SKM-1 (cell line): Measurements from ENCODE around the gene RINL.
"Not testable (repeated sequence)": the region's sequence is repeated elsewhere in the genome, so short reads cannot be mapped to it uniquely, and the experiment has no call there.

ENCODE experiments used
- DNase-seq: peaks from one replicate; lab custom pipeline; 2025; ENCODE audit not compliant: unreplicated experiment; lab: John Stamatoyannopoulos, UW

RINL gene

GRCh38 chr19:38904581-38905539, 26.8 kb upstream of the RINL start:
- DNase-seq: no peak

GRCh38 chr19:38901683-38902082, 23.6 kb upstream of the RINL start:
- DNase-seq: no peak

- no peak for DNase-seq
Observed at GRCh38 chr19:38900743-38901190, 22.7 kb upstream of the RINL start.

DNA sequence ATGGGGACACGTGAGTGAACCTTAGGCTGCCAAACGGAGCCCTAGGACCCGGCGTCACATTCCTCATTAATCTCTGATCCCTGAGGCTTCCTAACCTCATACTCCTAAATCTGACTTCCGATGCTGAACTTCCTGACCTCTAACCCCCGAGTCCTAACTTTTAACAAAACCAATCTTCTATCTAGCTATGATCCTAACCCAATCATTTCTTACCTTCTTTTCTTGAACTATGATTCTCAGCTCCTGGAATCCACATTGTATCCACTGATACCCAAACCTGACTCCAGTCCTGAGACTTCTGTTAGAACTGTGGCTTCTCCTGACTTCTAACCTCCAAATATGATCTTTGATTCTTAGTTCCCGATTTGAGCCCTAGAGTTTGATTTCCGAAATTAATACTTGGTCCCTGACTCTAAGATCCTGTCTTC, 22.1 kb upstream of the RINL start:
- no peak for DNase-seq

DNA sequence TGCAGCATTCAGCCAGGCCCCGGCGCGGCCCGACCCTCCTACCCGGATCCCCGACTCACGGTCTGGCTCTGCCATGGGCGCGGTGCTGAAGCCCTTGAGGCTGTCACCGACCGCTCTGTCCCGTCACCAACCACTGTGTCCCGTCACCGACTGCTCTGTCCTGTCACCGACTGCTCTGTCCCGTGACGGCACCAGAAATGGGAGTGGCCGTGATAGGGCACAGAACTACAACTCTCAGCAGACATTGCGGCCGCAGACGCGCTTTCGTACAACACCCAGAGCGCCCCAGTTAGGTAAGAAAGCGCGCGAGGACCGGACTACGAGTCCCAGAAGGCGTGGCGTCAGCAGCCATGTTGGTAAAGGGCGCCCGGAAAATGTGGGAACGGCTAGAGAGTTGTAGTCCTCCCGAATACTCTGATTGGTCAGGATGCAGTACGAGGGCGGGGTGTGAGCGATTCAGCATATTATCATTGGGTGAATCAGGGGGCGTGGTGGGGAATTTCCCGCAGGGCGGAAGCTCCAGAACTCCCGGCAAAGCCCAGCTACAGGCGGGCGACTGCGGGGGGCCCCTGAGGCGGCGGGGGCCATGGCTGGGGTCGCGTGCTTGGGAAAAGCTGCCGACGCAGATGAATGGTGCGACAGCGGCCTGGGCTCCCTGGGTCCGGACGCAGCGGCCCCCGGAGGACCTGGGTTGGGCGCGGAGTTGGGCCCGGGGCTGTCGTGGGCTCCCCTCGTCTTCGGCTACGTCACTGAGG, 21.5 kb upstream of the RINL start, which contains the start of the genes NFKBIB and SIRT2:
NFKBIB (plus strand) TSS at position 523 of the 755 bp plus-strand sequence; CDS start at position 587, 64 bp downstream.
SIRT2 (minus strand) TSS at position 172 of the 755 bp plus-strand sequence; CDS start at position 75, 97 bp downstream.
- DNase-seq: peak; percentile 98

DNA sequence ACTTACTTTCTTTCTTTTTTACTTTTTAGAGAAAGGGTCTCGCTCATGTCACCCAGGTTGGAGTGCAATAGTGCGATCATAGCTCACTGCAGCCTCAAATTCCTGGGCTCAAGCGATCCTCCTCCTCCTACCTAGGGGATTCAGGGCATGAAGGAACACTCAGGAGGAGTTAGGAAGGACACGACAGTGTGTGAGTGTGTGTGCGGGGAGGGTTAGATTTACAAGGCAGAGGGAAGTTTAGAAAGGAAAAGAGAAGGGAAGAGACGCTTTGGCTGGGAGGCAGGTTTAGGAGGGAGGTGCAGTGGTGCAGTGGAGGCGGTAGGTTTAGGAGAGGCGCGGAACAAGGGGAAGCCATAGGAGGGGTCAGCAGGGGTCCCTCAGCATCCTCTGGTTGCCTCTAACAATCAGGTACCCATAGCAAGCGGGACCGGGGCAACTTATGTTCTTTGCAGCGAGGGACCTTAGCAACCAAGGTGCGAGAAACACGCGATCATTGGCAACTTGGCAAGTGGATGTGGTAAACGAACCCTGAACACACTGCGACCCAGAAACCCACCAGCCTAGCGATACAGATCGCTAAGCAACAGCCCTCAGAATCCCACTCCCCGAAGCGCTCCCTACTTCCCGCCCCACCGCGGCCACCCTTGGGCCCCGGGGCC, 20.8 kb upstream of the RINL start:
- no peak for DNase-seq

- DNase-seq: no peak
Observed at GRCh38 chr19:38894968-38895367, 16.9 kb upstream of the RINL start.

- no peak for DNase-seq
Observed at GRCh38 chr19:38893341-38893771, 15.3 kb upstream of the RINL start.

GRCh38 chr19:38892841-38893240, 14.8 kb upstream of the RINL start:
- DNase-seq: no peak

- DNase-seq: no peak
Observed at GRCh38 chr19:38891771-38892170, 13.7 kb upstream of the RINL start.

DNA sequence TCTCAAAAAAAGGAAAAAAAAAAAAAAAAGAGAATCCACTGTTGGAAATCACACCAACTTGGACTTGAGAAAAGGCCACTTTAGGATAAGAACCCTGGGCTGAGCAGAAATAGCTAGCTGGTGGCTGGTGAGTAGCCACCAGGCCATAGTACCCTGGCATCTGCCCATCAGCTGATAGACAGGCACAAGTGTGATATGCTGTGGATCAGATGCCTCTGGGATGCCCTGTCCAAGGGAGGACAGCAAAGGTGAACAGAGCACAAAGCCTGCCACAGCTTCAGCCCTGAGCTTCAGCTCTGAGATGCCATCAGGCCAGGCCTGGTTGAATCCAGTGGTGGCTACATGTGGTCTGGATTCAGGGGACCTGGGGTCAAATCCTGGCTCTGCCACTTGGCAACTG, 12.6 kb upstream of the RINL start:
- no peak for DNase-seq

- DNase-seq: no peak
Observed at GRCh38 chr19:38889803-38890202, 11.7 kb upstream of the RINL start.

- DNase-seq: no peak
Observed at GRCh38 chr19:38888876-38889275, 10.8 kb upstream of the RINL start.

DNA sequence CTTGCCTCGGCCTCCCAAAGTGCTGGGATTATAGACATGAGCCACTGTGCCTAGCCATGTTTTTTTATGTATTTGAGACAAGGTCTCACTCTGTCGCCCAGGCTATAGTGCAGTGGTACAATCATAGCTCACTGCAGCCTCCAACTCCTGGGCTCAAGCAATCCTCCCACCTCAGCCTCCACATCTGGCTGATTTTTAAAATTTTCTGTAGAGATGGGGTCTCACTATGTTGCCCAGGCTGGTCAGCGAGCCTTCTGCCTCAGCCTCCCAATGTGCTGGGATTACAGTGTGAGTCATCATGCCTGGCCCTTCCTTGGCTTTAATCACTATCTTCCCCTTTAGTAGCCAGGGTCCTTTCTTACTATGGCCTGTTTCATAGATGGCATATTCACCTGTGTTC, 6.6 kb upstream of the RINL start:
- DNase-seq: not testable (repeated sequence)

DNA sequence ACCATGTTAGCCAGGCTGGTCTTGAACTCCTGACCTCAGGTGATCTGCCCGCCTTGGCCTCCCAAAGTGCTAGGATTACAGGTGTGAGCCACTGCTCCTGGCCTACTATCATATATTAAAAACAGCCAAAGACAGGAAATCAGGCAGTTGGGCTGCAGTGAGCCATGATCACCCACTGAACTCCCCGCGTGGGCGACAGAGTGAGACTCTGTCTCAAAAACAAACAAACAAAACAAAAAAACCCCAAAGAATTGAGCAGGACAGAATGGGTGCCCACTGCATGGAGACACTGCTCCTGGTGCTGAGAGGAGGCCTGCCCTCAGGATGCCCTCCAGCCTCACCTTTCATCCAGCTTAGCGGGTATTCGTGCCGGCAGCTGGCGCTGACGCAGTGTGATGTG, 5.2 kb upstream of the RINL start:
- DNase-seq: no peak

DNA sequence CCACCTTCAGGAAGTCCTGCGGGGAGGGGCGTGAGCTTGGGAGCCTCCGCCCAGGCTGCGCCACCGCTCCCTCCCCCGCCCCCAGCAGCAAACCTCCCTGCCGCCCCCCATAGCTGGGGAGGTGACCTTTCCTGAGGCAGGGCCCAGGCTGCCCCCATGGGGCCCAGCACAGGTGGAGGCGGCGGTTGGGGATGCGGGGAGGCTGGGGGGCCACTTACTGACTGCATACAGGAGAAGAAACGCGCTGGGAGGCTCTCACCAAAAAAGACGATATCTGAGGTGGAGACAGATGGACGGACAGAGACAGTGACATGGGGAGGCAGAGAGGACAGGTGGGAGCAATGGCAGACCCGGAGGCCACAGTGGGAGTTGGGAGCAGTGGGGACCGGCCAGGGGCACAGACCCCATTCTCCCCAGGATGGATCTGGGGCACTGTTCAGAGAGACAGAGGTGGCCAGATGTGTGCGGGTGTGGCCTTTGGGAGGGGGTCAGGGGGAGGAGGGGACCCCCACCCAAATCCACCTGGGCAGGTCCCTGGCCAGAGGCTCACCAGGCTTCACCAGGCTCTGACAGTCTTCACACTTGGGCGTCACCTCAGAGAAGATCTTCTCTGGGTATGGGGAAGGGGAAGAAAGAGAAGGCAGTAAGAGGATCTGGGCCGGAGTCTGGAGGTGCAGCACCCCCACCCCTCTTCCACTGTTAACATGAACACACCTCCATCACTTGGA, 3.0 kb upstream of the RINL start:
- no peak for DNase-seq

GRCh38 chr19:38880076-38880881, 2.2 kb upstream of the RINL start:
- DNase-seq: no peak

DNA sequence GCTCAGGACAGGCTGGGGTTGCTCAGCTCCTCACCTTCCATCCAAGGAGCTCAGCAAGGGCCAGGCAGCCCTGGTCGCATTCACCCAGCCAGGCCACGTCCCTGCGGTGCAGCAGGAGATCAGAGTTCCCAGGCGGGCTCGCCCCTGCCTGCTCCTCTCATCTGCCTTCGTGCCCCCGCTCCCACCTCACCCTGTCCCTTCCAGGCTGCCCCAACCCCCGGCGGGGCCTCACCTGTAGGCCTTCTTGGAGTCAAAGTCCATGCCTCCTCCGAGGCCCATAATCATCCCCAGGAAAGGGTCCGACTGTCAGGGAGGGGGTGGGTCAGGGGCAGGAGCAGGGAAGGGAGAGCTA, 1.3 kb upstream of the RINL start:
- no peak for DNase-seq

GRCh38 chr19:38878575-38879399, 712 bp upstream of the RINL start:
- DNase-seq: no peak
